Heart left ventricle (tissue), 13 donors: ENCODE measurements around the gene TMEM59.

Source experiments
- POLR2A ChIP-seq, 2 donors: fragments of 450-650 bp; IDR thresholded peaks; one replicate each; pipeline ENCODE4 v1.6.1; 2017; ENCODE audit warnings: antibody characterized with exemption in 2 of 2, mild to moderate bottlenecking in 2 of 2, moderate library complexity in 2 of 2
- TF ChIP-seq, protein P1 (sequence below), 12 donors: fragments of 200-600 bp; sonication (generic) in 4 of 12; IDR thresholded peaks; one replicate each; pipeline versions ENCODE4 v1.5.0 to v1.8.0; 2018 to 2022; ENCODE audit warnings: antibody characterized with exemption in 12 of 12, mild to moderate bottlenecking in 5 of 12
- donor health status: ischemic (EF 13 %, LVEDD 7.1; RV severe dilation, severe dysfunction).
- donor health status: DM: no; HTN: yes; CAD: no.
- donor health status: DM: no; HTN: no; CAD: no.
- donor health status: ischemic (EF 25% LVEDD 6.9; RV normal size, moderate dysfunction).
- donor health status: ischemic (EF 25% LVEDD 5.7; RV mildly dilated, moderate dysfunction).
- donor health status: ischemic (EF 35%, LVEDD 5.7; RV mildly dilated, moderate dysfunction).
- donor health status: nonischemic (EF 11% LVEDD 7.7; RV severe dilation, severe dysfunction).
- donor health status: DM: yes; HTN: yes; CAD: no.
- donor health status: PGD.
- donor health status: ischemic (EF 29% LVEDD 5.4; RV normal size, mild dysfunction).
- donor health status: nonischemic (EF 23%, LVEDD 6.1; RV moderate dilation, normal function).

DNA sequence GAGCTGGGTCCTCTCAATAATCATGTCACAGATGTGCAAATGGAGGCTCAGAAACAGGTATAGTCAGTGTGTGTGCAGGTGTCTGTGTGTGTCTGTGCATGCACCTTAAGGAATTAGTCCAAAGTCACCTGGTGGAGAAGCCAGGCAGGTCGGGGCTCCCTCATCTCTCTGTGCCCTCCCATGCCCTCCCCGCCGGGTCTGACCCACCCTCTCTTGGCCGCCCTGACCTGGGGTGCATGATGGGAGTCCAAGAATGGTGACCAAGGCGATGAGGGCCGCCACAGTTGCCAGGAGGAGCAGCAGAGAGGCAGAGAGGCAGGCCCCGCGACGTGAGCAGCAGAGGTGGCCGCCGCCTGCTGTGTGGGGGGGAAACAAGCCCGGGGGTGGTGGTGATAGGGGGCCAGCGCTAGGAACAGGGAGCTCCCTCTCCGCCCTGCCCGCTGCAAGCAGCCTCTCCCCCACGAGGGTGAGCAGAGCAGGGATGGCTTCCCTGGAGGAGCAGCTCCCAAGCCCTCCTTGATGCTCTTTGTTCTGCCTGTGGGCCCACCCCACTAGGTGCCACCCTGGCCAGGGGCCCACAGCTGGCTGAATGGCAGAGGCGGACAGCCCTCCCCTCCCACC, 38.9 kb downstream of the TMEM59 start:
- no peak for TF ChIP-seq POLR2A (IDR thresholded peaks at IDR 0.05)
- TF ChIP-seq, protein P1, sequence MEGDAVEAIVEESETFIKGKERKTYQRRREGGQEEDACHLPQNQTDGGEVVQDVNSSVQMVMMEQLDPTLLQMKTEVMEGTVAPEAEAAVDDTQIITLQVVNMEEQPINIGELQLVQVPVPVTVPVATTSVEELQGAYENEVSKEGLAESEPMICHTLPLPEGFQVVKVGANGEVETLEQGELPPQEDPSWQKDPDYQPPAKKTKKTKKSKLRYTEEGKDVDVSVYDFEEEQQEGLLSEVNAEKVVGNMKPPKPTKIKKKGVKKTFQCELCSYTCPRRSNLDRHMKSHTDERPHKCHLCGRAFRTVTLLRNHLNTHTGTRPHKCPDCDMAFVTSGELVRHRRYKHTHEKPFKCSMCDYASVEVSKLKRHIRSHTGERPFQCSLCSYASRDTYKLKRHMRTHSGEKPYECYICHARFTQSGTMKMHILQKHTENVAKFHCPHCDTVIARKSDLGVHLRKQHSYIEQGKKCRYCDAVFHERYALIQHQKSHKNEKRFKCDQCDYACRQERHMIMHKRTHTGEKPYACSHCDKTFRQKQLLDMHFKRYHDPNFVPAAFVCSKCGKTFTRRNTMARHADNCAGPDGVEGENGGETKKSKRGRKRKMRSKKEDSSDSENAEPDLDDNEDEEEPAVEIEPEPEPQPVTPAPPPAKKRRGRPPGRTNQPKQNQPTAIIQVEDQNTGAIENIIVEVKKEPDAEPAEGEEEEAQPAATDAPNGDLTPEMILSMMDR (IDR thresholded peaks at IDR 0.05) = no peak
